IMR-90 (cell line): ENCODE data around the gene AGAP1.

Experiments used
- BHLHE40 ChIP-seq: fragments of 150-350 bp; IDR thresholded peaks from 2 replicates; pipeline ENCODE4 v1.6.1; 2016; ENCODE audit warnings: mild to moderate bottlenecking, low read depth, low read length
- CHD1 ChIP-seq: IDR thresholded peaks from 2 replicates; pipeline ENCODE4 v1.6.1; 2012; ENCODE audit warnings: low read depth, low read length, improper control_type of control experiment
- MAFK ChIP-seq: IDR thresholded peaks from 2 replicates; pipeline ENCODE4 v1.6.1; 2012; ENCODE audit warnings: low read depth, low read length, improper control_type of control experiment
- POLR2A ChIP-seq: IDR thresholded peaks from 2 replicates; pipeline ENCODE4 v1.6.1; 2012; ENCODE audit warnings: mild to moderate bottlenecking, low read depth, low read length
- RAD21 ChIP-seq: IDR thresholded peaks from 2 replicates; pipeline ENCODE4 v1.6.1; 2012; ENCODE audit warnings: low read length, improper control_type of control experiment
- RFX5 ChIP-seq: IDR thresholded peaks from 2 replicates; pipeline ENCODE4 v1.8.0; 2012; ENCODE audit warnings: low read depth, mild to moderate bottlenecking, low read length, moderate library complexity
- SMC3 ChIP-seq: fragments of 150-350 bp; IDR thresholded peaks from 2 replicates; pipeline ENCODE4 v1.6.1; 2016; ENCODE audit warnings: low read depth, mild to moderate bottlenecking, antibody characterized with exemption, low read length, moderate library complexity
- TF ChIP-seq, protein P1 (sequence below): conservative IDR thresholded peaks from 2 replicates; pipeline ENCODE4 v1.5.1; 2012; ENCODE audit warnings: mild to moderate bottlenecking, low read depth, low read length, improper control_type of control experiment
- TF ChIP-seq, protein P2 (sequence below): fragments of 150-350 bp; IDR thresholded peaks from 2 replicates; pipeline ENCODE4 v1.6.1; 2016; ENCODE audit warnings: low read depth, mild to moderate bottlenecking, low read length, moderate library complexity, borderline replicate concordance

DNA sequence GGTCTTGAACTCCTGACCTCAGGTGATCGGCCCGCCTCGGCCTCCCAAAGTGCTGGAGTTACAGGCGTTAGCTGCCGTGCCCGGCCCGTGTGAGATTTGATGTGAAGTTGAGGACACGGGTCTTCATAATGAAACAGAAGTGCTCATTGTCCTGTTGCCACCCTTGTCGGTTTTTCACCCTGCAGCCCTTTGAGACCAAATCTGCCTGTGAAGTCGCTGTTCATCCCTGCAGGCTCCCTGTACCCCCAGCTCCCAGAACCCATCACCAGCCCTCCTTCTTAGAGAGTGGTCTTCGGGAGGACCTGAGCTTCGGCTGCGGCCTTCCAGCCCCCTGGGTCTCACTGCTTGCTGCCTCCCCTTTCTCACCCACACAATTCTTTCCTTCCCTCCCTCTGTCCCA, 349.1 kb downstream of the AGAP1 start:
- TF ChIP-seq, protein P1, sequence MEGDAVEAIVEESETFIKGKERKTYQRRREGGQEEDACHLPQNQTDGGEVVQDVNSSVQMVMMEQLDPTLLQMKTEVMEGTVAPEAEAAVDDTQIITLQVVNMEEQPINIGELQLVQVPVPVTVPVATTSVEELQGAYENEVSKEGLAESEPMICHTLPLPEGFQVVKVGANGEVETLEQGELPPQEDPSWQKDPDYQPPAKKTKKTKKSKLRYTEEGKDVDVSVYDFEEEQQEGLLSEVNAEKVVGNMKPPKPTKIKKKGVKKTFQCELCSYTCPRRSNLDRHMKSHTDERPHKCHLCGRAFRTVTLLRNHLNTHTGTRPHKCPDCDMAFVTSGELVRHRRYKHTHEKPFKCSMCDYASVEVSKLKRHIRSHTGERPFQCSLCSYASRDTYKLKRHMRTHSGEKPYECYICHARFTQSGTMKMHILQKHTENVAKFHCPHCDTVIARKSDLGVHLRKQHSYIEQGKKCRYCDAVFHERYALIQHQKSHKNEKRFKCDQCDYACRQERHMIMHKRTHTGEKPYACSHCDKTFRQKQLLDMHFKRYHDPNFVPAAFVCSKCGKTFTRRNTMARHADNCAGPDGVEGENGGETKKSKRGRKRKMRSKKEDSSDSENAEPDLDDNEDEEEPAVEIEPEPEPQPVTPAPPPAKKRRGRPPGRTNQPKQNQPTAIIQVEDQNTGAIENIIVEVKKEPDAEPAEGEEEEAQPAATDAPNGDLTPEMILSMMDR: no peak
- TF ChIP-seq POLR2A: no peak
- TF ChIP-seq, protein P2, sequence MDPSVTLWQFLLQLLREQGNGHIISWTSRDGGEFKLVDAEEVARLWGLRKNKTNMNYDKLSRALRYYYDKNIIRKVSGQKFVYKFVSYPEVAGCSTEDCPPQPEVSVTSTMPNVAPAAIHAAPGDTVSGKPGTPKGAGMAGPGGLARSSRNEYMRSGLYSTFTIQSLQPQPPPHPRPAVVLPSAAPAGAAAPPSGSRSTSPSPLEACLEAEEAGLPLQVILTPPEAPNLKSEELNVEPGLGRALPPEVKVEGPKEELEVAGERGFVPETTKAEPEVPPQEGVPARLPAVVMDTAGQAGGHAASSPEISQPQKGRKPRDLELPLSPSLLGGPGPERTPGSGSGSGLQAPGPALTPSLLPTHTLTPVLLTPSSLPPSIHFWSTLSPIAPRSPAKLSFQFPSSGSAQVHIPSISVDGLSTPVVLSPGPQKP: no peak
- TF ChIP-seq RAD21: no peak
- TF ChIP-seq RFX5: no peak
- no peak for TF ChIP-seq MAFK
- no peak for TF ChIP-seq BHLHE40
- no peak for TF ChIP-seq SMC3
- no peak for TF ChIP-seq CHD1
